ENCODE results near the gene MYO5C. TPM values are rescaled to one million over a fixed set of nuclear protein-coding genes. Genes with fewer than 3 reads are reported as not detected.

MYO5C gene
- total and polyA plus RNA-seq, 2 of the 13 experiments (the other 11 are each of a cell fraction or from before 2014, with no cell fraction given): 15.7 to 23.7 TPM

GRCh38 chr15:52220251-52220650, 75.4 kb downstream of the MYO5C start:
- Histone ChIP-seq H3K27me3 (ENCODE audit: control insufficient read depth in 1 of 2, insufficient read depth in 2 of 2, low read length in 2 of 2) (no peaks in the 10 kb centered on the region), H3K4me3 (replicated peaks in 1 of 3; ENCODE audit: insufficient read depth in 1 of 3, low read depth in 2 of 3, low read length in 3 of 3) (no peak overlapping the region), H2AFZ (ENCODE audit: low read length) (no peak overlapping the region), H3K27ac (ENCODE audit: extremely low read length, insufficient read depth, low read length) (no peak overlapping the region), H3K9me3 (ENCODE audit: low read length) (no peaks in the 10 kb centered on the region), H3K4me1 (ENCODE audit: insufficient read depth, low read length) (no peaks in the 10 kb centered on the region), H3K79me2 (ENCODE audit: insufficient read depth, low read length) (no peaks in the 10 kb centered on the region), H3K9ac (ENCODE audit: insufficient read depth, low read depth, low read length) (no peak overlapping the region), H3K4me2 (ENCODE audit: low read depth, low read length) (no peak overlapping the region), H3K36me3 (replicated peaks in 1 of 2; ENCODE audit: control insufficient read depth in 1 of 2, insufficient read depth in 2 of 2, low read length in 2 of 2) (peaks cover 19 to 78% of the 10 kb centered on the region in 2 experiments), H4K20me1 (ENCODE audit: insufficient read depth, low read length) (no peaks in the 10 kb centered on the region)
- ATAC-seq (no peak), DNase-seq (ENCODE audit: low spot score) (no peak), FAIRE-seq (no peak)
- in situ Hi-C loops (cut with HindIII; ENCODE audit: extremely low pct_ligation_motif_present, low pct_unique_long_range_greater_than_20kb): no loop called here
- POLR2A ChIA-PET: no interaction called here
- no TSS peak for BruUV-seq (replicated peaks)
- intact Hi-C loops (cut with micrococcal nuclease; ENCODE audit: unreplicated experiment): no loop called here
- WGBS (ENCODE audit: low lambda C conversion rate): 98% methylated on average over 6 of the region's 6 CpGs
- CTCF ChIA-PET (ENCODE audit: low intra/inter-chr PET ratio, low total read pairs): no interaction called here
- TF ChIP-seq NFE2L1 (CRISPR knock-in tag; IDR thresholded peaks at IDR 0.05; ENCODE audit: borderline replicate concordance) (no peak), ZBTB4 (CRISPR knock-in tag; IDR thresholded peaks at IDR 0.05; ENCODE audit: borderline replicate concordance) (no peak), NR2F1 (CRISPR knock-in tag; IDR thresholded peaks at IDR 0.05) (no peak), SMAD1 (CRISPR knock-in tag; IDR thresholded peaks at IDR 0.05; ENCODE audit: borderline replicate concordance, low read depth) (no peak), SNAPC4 (CRISPR knock-in tag; IDR thresholded peaks at IDR 0.05) (no peak), MAX (IDR thresholded peaks at IDR 0.05) (no peak), ETV5 (CRISPR knock-in tag; IDR thresholded peaks at IDR 0.05; ENCODE audit: borderline replicate concordance) (no peak), TBX3 (IDR thresholded peaks at IDR 0.05; ENCODE audit: borderline replicate concordance) (no peak), ONECUT2 (CRISPR knock-in tag; IDR thresholded peaks at IDR 0.05) (no peak), RNF2 (conservative IDR thresholded peaks at IDR 0.05; ENCODE audit: low read depth) (no peak), NFRKB (IDR thresholded peaks at IDR 0.05) (no peak)
- TF ChIP-seq, protein P1, sequence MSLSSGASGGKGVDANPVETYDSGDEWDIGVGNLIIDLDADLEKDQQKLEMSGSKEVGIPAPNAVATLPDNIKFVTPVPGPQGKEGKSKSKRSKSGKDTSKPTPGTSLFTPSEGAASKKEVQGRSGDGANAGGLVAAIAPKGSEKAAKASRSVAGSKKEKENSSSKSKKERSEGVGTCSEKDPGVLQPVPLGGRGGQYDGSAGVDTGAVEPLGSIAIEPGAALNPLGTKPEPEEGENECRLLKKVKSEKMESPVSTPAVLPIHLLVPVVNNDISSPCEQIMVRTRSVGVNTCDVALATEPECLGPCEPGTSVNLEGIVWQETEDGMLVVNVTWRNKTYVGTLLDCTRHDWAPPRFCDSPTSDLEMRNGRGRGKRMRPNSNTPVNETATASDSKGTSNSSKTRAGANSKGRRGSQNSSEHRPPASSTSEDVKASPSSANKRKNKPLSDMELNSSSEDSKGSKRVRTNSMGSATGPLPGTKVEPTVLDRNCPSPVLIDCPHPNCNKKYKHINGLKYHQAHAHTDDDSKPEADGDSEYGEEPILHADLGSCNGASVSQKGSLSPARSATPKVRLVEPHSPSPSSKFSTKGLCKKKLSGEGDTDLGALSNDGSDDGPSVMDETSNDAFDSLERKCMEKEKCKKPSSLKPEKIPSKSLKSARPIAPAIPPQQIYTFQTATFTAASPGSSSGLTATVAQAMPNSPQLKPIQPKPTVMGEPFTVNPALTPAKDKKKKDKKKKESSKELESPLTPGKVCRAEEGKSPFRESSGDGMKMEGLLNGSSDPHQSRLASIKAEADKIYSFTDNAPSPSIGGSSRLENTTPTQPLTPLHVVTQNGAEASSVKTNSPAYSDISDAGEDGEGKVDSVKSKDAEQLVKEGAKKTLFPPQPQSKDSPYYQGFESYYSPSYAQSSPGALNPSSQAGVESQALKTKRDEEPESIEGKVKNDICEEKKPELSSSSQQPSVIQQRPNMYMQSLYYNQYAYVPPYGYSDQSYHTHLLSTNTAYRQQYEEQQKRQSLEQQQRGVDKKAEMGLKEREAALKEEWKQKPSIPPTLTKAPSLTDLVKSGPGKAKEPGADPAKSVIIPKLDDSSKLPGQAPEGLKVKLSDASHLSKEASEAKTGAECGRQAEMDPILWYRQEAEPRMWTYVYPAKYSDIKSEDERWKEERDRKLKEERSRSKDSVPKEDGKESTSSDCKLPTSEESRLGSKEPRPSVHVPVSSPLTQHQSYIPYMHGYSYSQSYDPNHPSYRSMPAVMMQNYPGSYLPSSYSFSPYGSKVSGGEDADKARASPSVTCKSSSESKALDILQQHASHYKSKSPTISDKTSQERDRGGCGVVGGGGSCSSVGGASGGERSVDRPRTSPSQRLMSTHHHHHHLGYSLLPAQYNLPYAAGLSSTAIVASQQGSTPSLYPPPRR (CRISPR knock-in tag; IDR thresholded peaks at IDR 0.05; ENCODE audit: borderline replicate concordance): no peak
